CD14-positive monocyte (primary cell): ENCODE data around the gene WFDC5. TPM values are rescaled to one million over a fixed set of nuclear protein-coding genes. Genes with fewer than 3 reads are reported as not detected.
A peak's percentile ranks its signal among the peaks of the same experiment; 100 is the strongest.

Experiments used
- DNase-seq, 3 donors: peaks; one replicate each; pipeline ENCODE4 v3.0.0-alpha.2; 2011 to 2022
- H2AFZ ChIP-seq: 2 replicates; pipeline ENCODE4 v1.6.0; 2012; ENCODE audit warnings: mild to moderate bottlenecking, low read depth, low read length, inconsistent platforms; ENCODE audit not compliant: insufficient read depth, poor library complexity, severe bottlenecking
- H3K27ac ChIP-seq, 2 donors: 1 replicate in 1 of 2; 2 replicates in 1 of 2; pipeline ENCODE4 v1.5.1; 2012 to 2013; ENCODE audit warnings: low read length in 2 of 2, control low read depth in 1 of 2, inconsistent platforms in 1 of 2, low read depth in 1 of 2, mild to moderate bottlenecking in 1 of 2
- H3K27me3 ChIP-seq, 2 donors: one replicate each; pipeline versions ENCODE4 v1.6.0 to v1.6.1; 2011 to 2013; ENCODE audit warnings: low read length in 2 of 2; ENCODE audit not compliant: control insufficient read depth in 2 of 2, insufficient read depth in 2 of 2
- H3K36me3 ChIP-seq, 2 donors: replicated peaks in 1 of 2; 1 replicate in 1 of 2; 2 replicates in 1 of 2; pipeline versions ENCODE4 v1.5.1 to v1.6.1; 2012 to 2013; ENCODE audit warnings: low read length in 2 of 2, control low read depth in 1 of 2, inconsistent platforms in 1 of 2, mild to moderate bottlenecking in 1 of 2; ENCODE audit not compliant: insufficient read depth in 2 of 2, control insufficient read depth in 1 of 2
- H3K4me1 ChIP-seq, 2 donors: 1 replicate in 1 of 2; 2 replicates in 1 of 2; pipeline versions ENCODE4 v1.5.1 to v1.6.1; 2012 to 2013; ENCODE audit warnings: low read length in 2 of 2, control low read depth in 1 of 2, inconsistent platforms in 1 of 2, mild to moderate bottlenecking in 1 of 2, moderate library complexity in 1 of 2; ENCODE audit not compliant: insufficient read depth in 2 of 2, control insufficient read depth in 1 of 2
- H3K4me2 ChIP-seq: replicated peaks from 2 replicates; pipeline ENCODE3; 2012; ENCODE audit warnings: low read length, moderate library complexity, mild to moderate bottlenecking; ENCODE audit not compliant: poor library complexity, severe bottlenecking; ENCODE audit errors: extremely low read depth
- H3K4me3 ChIP-seq, 3 experiments: fragments of 200-600 bp in 1 of 3; sonication (generic) in 1 of 3; replicated peaks in 1 of 3; 1 replicate in 2 of 3; 2 replicates in 1 of 3; pipeline ENCODE4 v1.5.1; 2011 to 2013; ENCODE audit warnings: low read length in 3 of 3, mild to moderate bottlenecking in 3 of 3, control low read depth in 2 of 3, low read depth in 2 of 3, inconsistent platforms in 1 of 3, moderate library complexity in 1 of 3
- H3K79me2 ChIP-seq: 2 replicates; pipeline ENCODE4 v1.6.0; 2012; ENCODE audit warnings: mild to moderate bottlenecking, control low read depth, inconsistent platforms, low read length, moderate library complexity; ENCODE audit not compliant: insufficient read depth
- H3K9ac ChIP-seq: 2 replicates; pipeline ENCODE4 v1.6.0; 2017; ENCODE audit warnings: low read length, mild to moderate bottlenecking; ENCODE audit not compliant: insufficient read depth, poor library complexity, severe bottlenecking
- H3K9me3 ChIP-seq, 2 donors: replicated peaks in 1 of 2; 1 replicate in 1 of 2; 2 replicates in 1 of 2; pipeline versions ENCODE4 v1.5.1 to v1.6.1; 2012 to 2013; ENCODE audit warnings: low read length in 2 of 2, control low read depth in 1 of 2; ENCODE audit not compliant: control insufficient read depth in 1 of 2, insufficient read depth in 1 of 2
- H4K20me1 ChIP-seq: 2 replicates; pipeline ENCODE4 v1.6.0; 2012; ENCODE audit warnings: mild to moderate bottlenecking, low read length, control low read depth, moderate library complexity; ENCODE audit not compliant: insufficient read depth
- H3K27ac Mint-ChIP-seq, 7 donors: one replicate each; pipeline ENCODE4 v1.8.0; 2020; ENCODE audit warnings: mild to moderate bottlenecking in 7 of 7, mixed read lengths in 7 of 7, moderate library complexity in 6 of 7, inconsistent platforms in 2 of 7
- H3K27me3 Mint-ChIP-seq, 3 donors: one replicate each; pipeline ENCODE4 v1.8.0; 2021 to 2022; ENCODE audit warnings: low read depth in 3 of 3, mild to moderate bottlenecking in 3 of 3, mixed read lengths in 3 of 3, moderate library complexity in 3 of 3, inconsistent platforms in 1 of 3
- H3K36me3 Mint-ChIP-seq, 2 donors: one replicate each; pipeline ENCODE4 v1.8.0; 2020; ENCODE audit warnings: mixed read lengths in 2 of 2, inconsistent platforms in 1 of 2, mild to moderate bottlenecking in 1 of 2
- H3K4me1 Mint-ChIP-seq: one replicate; pipeline ENCODE4 v1.8.0; 2020; ENCODE audit warnings: mild to moderate bottlenecking, mixed read lengths
- H3K4me3 Mint-ChIP-seq, 2 donors: one replicate each; pipeline ENCODE4 v1.8.0; 2020; ENCODE audit warnings: mild to moderate bottlenecking in 2 of 2, mixed read lengths in 2 of 2, moderate library complexity in 1 of 2
- H3K9me3 Mint-ChIP-seq, 7 donors: one replicate each; pipeline ENCODE4 v1.8.0; 2020 to 2022; ENCODE audit warnings: mixed read lengths in 7 of 7, mild to moderate bottlenecking in 6 of 7, moderate library complexity in 6 of 7, inconsistent platforms in 2 of 7
- CTCF ChIP-seq: fragments of 200-600 bp; IDR thresholded peaks from one replicate; pipeline ENCODE4 v1.8.0; 2022; ENCODE audit warnings: antibody characterized with exemption, mild to moderate bottlenecking
- WGBS: methylation state at CpG from one replicate; pipeline ENCODE4 v1.1.5; 2013; ENCODE audit warnings: missing lambda C conversion rate; ENCODE audit not compliant: insufficient coverage; 5-methylcytosine and 5-hydroxymethylcytosine counted together
- intact Hi-C, 2 donors: fragments of 100-400 bp; cut with micrococcal nuclease; formaldehyde crosslinking; loops; one replicate each; pipeline versions ENCODE4 v1.15.0 to v1.15.1; 2023
- polyA plus RNA-seq, 3 donors: library from polyadenylated mRNA; depleted of rRNA in 1 of 3; unstranded in 2 of 3; stranded (reverse) in 1 of 3; fragments of 300-500 nt in 2 of 3; fragments of >200 nt in 1 of 3; fragmentation: Illumina TruSeq in 2 of 3; gene quantifications; 1 replicate in 2 of 3; 2 replicates in 1 of 3; pipeline ENCODE4 v1.2.3, GENCODE V29; 2012 to 2021

Gene WFDC5
- polyA plus RNA-seq, 3 donors = not detected

DNA sequence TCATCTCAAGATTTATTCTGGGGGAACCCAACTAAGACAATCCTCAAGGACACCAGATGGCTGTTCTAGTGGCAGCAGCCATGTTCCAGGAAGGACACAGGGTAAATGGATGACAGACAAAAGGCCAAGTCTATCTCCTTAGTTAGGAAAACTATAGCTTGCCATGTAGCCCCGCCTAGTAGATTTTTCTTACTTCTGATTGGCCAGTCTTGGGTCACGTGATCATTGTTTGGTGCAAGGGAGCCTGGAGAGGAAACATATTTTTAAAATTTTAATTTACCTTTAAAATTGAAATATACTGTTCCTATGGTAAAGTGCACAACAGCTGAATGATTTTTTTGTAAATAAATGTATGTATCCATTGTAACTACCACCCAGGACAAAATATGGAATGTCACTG, 9.7 kb downstream of the WFDC5 start:
- Histone ChIP-seq H3K36me3 (no peaks in the 10 kb centered on the region), H3K4me1 (peaks cover 7 to 8% of the 10 kb centered on the region in 2 donors), H2AFZ (no peak overlapping the region), H3K4me3 (no peak overlapping the region), H3K27me3 (peaks cover 7 to 16% of the 10 kb centered on the region in 2 donors), H3K4me2 (no peak overlapping the region), H3K9me3 (peaks cover 0 to 3% of the 10 kb centered on the region in 2 donors), H3K9ac (no peak overlapping the region), H3K79me2 (no peaks in the 10 kb centered on the region), H3K27ac (no peak overlapping the region), H4K20me1 (no peaks in the 10 kb centered on the region)
- Mint-ChIP-seq H3K9me3 (peaks cover 0 to 5% (median 0%) of the 10 kb centered on the region in 7 donors), H3K36me3 (no peaks in the 10 kb centered on the region), H3K4me3 (no peak overlapping the region), H3K27me3 (peaks cover 17 to 30% (median 17%) of the 10 kb centered on the region in 3 donors), H3K27ac (no peak overlapping the region), H3K4me1 (peaks cover 6% of the 10 kb centered on the region)
- WGBS = no CpG with 5 or more reads among the region's 2 CpGs
- intact Hi-C loops = no loop called here
- no peak for TF ChIP-seq CTCF
- no peak for DNase-seq

DNA sequence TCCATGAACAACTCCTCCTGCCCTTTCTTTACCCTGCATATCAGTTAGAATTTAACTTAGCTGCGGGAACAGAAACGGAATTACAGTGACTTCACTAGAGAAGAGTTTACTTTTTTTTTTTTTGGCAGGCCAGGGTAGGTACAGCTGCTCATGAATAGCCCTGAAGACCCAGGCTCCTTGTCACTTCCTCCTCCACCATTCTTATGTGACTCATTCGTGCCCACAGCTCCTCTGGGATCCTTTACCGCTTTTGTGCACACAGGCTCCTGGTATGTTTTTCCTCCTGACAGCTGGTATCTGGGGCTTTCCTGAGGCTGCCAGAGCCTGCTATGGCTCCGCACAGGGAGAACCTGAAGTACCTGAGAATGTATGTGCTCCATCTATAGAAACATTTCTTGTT, 10.2 kb downstream of the WFDC5 start:
- Histone ChIP-seq H3K9ac (no peak overlapping the region), H2AFZ (no peak overlapping the region), H3K4me2 (no peak overlapping the region), H3K36me3 (no peaks in the 10 kb centered on the region), H3K27me3 (peaks cover 13 to 21% of the 10 kb centered on the region in 2 donors), H3K27ac (no peak overlapping the region), H3K4me3 (no peak overlapping the region), H3K79me2 (no peaks in the 10 kb centered on the region), H3K9me3 (peaks cover 0 to 7% of the 10 kb centered on the region in 2 donors), H3K4me1 (peaks cover 7 to 8% of the 10 kb centered on the region in 2 donors), H4K20me1 (no peaks in the 10 kb centered on the region)
- H3K36me3 Mint-ChIP-seq = no peaks in the 10 kb centered on the region
- peaks cover 23 to 36% (median 23%) of the 10 kb centered on the region in 3 donors for H3K27me3 Mint-ChIP-seq
- intact Hi-C loops = no loop called here
- peaks cover 0 to 7% (median 0%) of the 10 kb centered on the region in 7 donors for H3K9me3 Mint-ChIP-seq
- TF ChIP-seq CTCF = no peak
- DNase-seq = no peak
- no peak overlapping the region for H3K4me3 Mint-ChIP-seq
- WGBS = 82% methylated on average over 3 of the region's 5 CpGs
- H3K4me1 Mint-ChIP-seq = peaks cover 7% of the 10 kb centered on the region
- peak overlapping the region in 1 of 7 donors; percentile 62 for H3K27ac Mint-ChIP-seq
